ENCODE data around the gene MED13L. TPM values are rescaled to one million over a fixed set of nuclear protein-coding genes. Genes with fewer than 3 reads are reported as not detected.

The MED13L gene
- total RNA-seq, 2 experiments from 2014 or later: 25.7 to 40.1 TPM

- no peak overlapping the region for H3K4me2 ChIP-seq (ENCODE audit: low read length)
- CTCF ChIA-PET (ENCODE audit: unreplicated experiment): no interaction called here
- POLR2A ChIA-PET: interaction anchor here (0.8 kb wide), 1 partner anchor 1618 kb away, joined by 3 read pairs; no protein-coding TSS in a partner anchor
- no peak for TF ChIP-seq CTCF (conservative IDR thresholded peaks at IDR 0.05; ENCODE audit: low read length)
- no peak for TF ChIP-seq EZH2phosphoT487 (IDR thresholded peaks at IDR 0.05; ENCODE audit: borderline replicate concordance, low read depth, low read length)
- no peaks in the 10 kb centered on the region for H3K36me3 ChIP-seq (ENCODE audit: insufficient read depth, low read length)
- no peaks in the 10 kb centered on the region for H3K4me1 ChIP-seq (ENCODE audit: insufficient read depth, low read length, poor library complexity, severe bottlenecking)
- no peak overlapping the region for H3K27ac ChIP-seq (ENCODE audit: low read depth, low read length, poor library complexity, severe bottlenecking)
- intact Hi-C loops (cut with micrococcal nuclease; ENCODE audit: unreplicated experiment): no loop called here
- H3K79me2 ChIP-seq (ENCODE audit: insufficient read depth, low read depth, low read length): no peaks in the 10 kb centered on the region
- no peak overlapping the region for H2AFZ ChIP-seq (ENCODE audit: low read length)
- DNase-seq (ENCODE audit: low spot score): no peak
- H4K20me1 ChIP-seq (ENCODE audit: insufficient read depth, low read length): no peaks in the 10 kb centered on the region
- no TSS peak for BruUV-seq (replicated peaks)
- H3K9me2 ChIP-seq (ENCODE audit: insufficient read depth, low read length): no peaks in the 10 kb centered on the region
- no peaks in the 10 kb centered on the region for H3K9me3 ChIP-seq (ENCODE audit: low read length)
- no peak overlapping the region for H3K4me3 ChIP-seq (ENCODE audit: low read depth, low read length, poor library complexity, severe bottlenecking)
These were observed 332.0 kb downstream of the MED13L start for GRCh38 chr12:115945491-115945885.

- no peaks in the 10 kb centered on the region for H3K79me2 ChIP-seq (ENCODE audit: insufficient read depth, low read depth, low read length)
- H3K4me1 ChIP-seq (ENCODE audit: insufficient read depth, low read length, poor library complexity, severe bottlenecking): no peaks in the 10 kb centered on the region
- TF ChIP-seq EZH2phosphoT487 (IDR thresholded peaks at IDR 0.05; ENCODE audit: borderline replicate concordance, low read depth, low read length) (no peak), CTCF (conservative IDR thresholded peaks at IDR 0.05; ENCODE audit: low read length) (no peak)
- H4K20me1 ChIP-seq (ENCODE audit: insufficient read depth, low read length): no peaks in the 10 kb centered on the region
- no peak overlapping the region for H3K4me3 ChIP-seq (ENCODE audit: low read depth, low read length, poor library complexity, severe bottlenecking)
- BruUV-seq (replicated peaks): no TSS peak
- ChIA-PET CTCF (ENCODE audit: unreplicated experiment) (no interaction called here), POLR2A (interaction anchor here (0.6 to 0.8 kb wide), 2 partner anchors 13 to 230 kb away, joined by 3 read pairs; no protein-coding TSS in a partner anchor)
- H3K9me3 ChIP-seq (ENCODE audit: low read length): no peaks in the 10 kb centered on the region
- no peak overlapping the region for H3K4me2 ChIP-seq (ENCODE audit: low read length)
- no peak for DNase-seq (ENCODE audit: low spot score)
- intact Hi-C loops (cut with micrococcal nuclease; ENCODE audit: unreplicated experiment): no loop called here
- H3K27ac ChIP-seq (ENCODE audit: low read depth, low read length, poor library complexity, severe bottlenecking): no peak overlapping the region
- H2AFZ ChIP-seq (ENCODE audit: low read length): no peak overlapping the region
- H3K36me3 ChIP-seq (ENCODE audit: insufficient read depth, low read length): no peaks in the 10 kb centered on the region
- H3K9me2 ChIP-seq (ENCODE audit: insufficient read depth, low read length): no peaks in the 10 kb centered on the region
These were observed 332.5 kb downstream of the MED13L start for GRCh38 chr12:115944837-115945490.

- Histone ChIP-seq H3K4me3 (ENCODE audit: low read depth, low read length, poor library complexity, severe bottlenecking) (no peak overlapping the region), H3K4me2 (ENCODE audit: low read length) (no peak overlapping the region), H2AFZ (ENCODE audit: low read length) (no peak overlapping the region), H3K79me2 (ENCODE audit: insufficient read depth, low read depth, low read length) (no peaks in the 10 kb centered on the region), H3K4me1 (ENCODE audit: insufficient read depth, low read length, poor library complexity, severe bottlenecking) (no peaks in the 10 kb centered on the region), H3K9me3 (ENCODE audit: low read length) (no peaks in the 10 kb centered on the region), H3K9me2 (ENCODE audit: insufficient read depth, low read length) (no peaks in the 10 kb centered on the region), H3K36me3 (ENCODE audit: insufficient read depth, low read length) (no peaks in the 10 kb centered on the region), H3K27ac (ENCODE audit: low read depth, low read length, poor library complexity, severe bottlenecking) (no peak overlapping the region), H4K20me1 (ENCODE audit: insufficient read depth, low read length) (no peaks in the 10 kb centered on the region)
- no peak for DNase-seq (ENCODE audit: low spot score)
- CTCF ChIA-PET (ENCODE audit: unreplicated experiment): no interaction called here
- no peak for TF ChIP-seq CTCF (conservative IDR thresholded peaks at IDR 0.05; ENCODE audit: low read length)
- TF ChIP-seq EZH2phosphoT487 (IDR thresholded peaks at IDR 0.05; ENCODE audit: borderline replicate concordance, low read depth, low read length): no peak
- intact Hi-C loops (cut with micrococcal nuclease; ENCODE audit: unreplicated experiment): no loop called here
- no TSS peak for BruUV-seq (replicated peaks)
- POLR2A ChIA-PET: interaction anchor here (0.6 to 0.8 kb wide), 2 partner anchors 12 to 231 kb away, joined by 3 read pairs; no protein-coding TSS in a partner anchor
These were observed 333.1 kb downstream of the MED13L start for GRCh38 chr12:115944392-115944742.

All from OCI-LY7 (cell line).